CMK (cell line): ENCODE data around the gene INPP4B.

ENCODE experiments used
- DNase-seq: peaks from one replicate; pipeline ENCODE4 v3.0.0-alpha.2; 2010; ENCODE audit warnings: low read depth

Gene INPP4B

GRCh38 chr4:142377342-142378091 is 468.6 kb downstream of the INPP4B start:
- DNase-seq, result no peak

DNA sequence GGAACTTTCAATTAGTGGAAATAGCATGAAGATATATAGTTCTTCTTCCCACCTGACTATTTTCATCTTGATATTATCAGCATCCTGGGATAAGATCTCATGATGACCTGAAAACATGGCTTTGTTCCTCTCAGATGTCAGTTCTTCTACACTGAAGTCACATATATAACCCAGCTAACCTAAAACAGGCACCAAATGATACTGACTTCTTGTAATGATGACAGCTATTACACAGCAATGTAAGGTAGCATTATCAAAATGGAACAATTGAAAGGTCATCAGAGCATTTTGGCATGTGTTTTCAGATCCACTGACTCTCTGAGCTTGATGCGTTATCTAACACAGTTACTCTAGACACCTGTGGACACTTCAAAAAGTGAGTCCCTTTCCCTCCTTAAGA is 469.9 kb downstream of the INPP4B start:
- no peak for DNase-seq

DNA sequence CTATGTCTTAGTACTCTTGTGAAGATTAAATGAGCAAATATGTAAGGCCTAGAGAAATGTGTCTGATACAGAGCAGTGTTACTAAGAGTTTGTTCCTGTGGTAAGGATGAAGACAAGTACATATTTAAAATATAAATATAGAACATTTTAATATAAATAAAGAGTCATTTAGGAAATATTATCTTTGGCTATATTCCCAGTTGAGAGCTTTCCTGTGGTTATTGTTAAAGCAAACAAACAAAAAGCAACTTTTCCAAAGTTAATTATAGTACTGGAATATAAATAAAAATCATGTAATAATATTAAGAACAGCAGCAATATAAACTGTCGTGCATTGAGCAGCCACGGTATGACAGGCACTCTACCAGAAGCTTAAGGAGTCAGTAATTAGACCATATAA is 472.5 kb downstream of the INPP4B start:
- no peak for DNase-seq

DNA sequence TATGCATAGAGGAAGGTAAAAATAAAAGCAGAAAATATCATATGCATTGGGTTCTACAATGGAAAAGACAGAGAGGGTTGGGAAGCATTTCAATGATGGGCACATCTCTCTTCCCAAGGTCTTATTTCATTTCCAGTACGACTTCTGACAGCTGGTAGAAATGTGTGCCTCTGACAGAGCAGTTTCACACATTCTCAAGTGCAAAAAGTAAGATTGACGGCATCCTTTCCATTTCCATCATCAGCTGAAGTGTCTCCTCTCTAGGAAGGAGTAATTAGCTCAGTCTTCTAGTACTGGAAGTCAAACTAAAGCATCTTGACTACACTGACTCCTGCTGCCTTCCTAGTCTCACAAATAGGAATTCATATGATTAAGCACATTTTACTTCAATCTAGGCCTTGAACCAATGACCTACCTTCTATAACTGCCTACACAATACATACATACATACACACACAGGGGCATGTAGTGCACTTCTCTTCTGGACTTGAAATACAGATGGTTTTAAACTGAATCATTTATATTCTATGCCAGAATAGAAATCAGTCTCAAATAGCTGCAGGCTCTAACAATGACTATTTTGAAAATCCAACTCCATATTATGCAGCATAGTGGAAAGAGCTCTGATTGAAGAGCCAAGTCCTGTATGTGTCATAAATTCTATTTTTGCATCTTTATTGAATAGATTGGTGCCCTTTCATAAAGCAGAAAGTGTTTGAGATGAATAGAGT is 473.4 kb downstream of the INPP4B start:
- DNase-seq, result no peak

DNA sequence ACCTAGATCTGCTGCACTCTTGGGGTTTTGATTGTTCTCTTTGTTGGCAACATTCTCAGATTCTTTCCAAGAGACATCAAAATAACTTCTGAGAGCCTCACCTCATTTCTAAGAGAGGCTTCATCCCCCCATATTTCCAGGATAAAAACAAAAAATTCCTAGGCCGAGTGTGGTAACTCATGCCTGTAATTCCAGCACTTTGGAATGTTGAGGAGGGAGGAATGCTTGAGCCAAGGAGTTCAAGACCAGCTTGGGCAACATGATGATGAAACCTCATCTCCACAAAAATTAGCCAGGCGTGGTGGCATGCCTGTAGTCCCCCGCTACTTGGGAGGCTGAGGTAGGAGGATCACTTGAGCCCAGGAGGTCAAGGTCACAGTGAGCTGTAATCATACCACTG is 477.0 kb downstream of the INPP4B start:
- DNase-seq, result no peak

GRCh38 chr4:142367418-142368180 is 478.5 kb downstream of the INPP4B start:
- no peak for DNase-seq

GRCh38 chr4:142366769-142367181 is 479.3 kb downstream of the INPP4B start:
- DNase-seq, result no peak

GRCh38 chr4:142365391-142365790 is 480.7 kb downstream of the INPP4B start:
- no peak for DNase-seq

GRCh38 chr4:142363686-142364085 is 482.4 kb downstream of the INPP4B start:
- no peak for DNase-seq

DNA sequence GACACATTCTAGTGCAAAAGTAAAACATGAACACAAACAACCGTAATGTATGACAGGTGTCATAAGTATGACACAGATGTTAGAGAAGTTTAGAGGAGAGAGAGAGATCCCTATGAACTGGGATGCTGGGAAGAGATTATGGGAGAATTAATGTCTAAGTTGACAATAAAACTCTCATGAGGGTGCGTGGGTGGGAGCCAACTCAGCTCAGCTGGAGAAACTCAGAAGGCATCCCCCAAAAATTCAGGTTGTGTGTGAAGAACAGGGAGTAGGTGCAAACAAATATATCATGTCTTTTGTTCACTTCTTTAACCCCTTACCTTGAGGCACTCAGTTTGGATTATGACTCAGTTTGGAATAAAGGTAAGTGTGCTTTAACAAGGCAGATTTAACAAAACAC is 484.1 kb downstream of the INPP4B start:
- no peak for DNase-seq

- DNase-seq, result no peak
Observed at GRCh38 chr4:142360657-142361056, 485.4 kb downstream of the INPP4B start.

- DNase-seq, result no peak
Observed at GRCh38 chr4:142358656-142359055, 487.4 kb downstream of the INPP4B start.

- DNase-seq, result no peak
Observed at GRCh38 chr4:142356801-142357200, 489.3 kb downstream of the INPP4B start.

GRCh38 chr4:142356118-142356759 is 489.9 kb downstream of the INPP4B start:
- DNase-seq, result no peak

GRCh38 chr4:142355421-142355930 is 490.6 kb downstream of the INPP4B start:
- no peak for DNase-seq

GRCh38 chr4:142354794-142355420 is 491.2 kb downstream of the INPP4B start:
- no peak for DNase-seq

DNA sequence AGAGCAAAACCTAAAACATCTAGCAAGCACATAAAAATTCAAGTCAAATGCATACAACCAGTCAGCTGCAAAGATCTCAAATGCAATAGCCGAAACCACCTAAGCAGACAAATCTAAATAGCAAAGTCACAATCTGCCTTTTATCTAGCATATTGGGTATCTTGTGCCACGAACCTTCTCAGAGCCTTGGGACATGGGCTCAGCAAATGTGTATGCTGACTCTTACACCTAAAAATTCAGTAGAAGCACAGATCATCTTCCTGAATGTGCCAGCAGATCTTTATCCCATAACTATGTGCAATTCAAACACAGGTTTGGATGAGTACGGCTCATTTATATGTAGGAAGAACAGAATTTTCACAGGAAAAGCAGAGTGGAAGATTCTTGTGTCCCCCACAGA is 492.1 kb downstream of the INPP4B start:
- no peak for DNase-seq

- no peak for DNase-seq
Observed at GRCh38 chr4:142353149-142353738, 492.9 kb downstream of the INPP4B start.

- DNase-seq, result no peak
Observed at GRCh38 chr4:142352712-142353111, 493.4 kb downstream of the INPP4B start.

GRCh38 chr4:142351958-142352357 is 494.1 kb downstream of the INPP4B start:
- DNase-seq, result no peak

DNA sequence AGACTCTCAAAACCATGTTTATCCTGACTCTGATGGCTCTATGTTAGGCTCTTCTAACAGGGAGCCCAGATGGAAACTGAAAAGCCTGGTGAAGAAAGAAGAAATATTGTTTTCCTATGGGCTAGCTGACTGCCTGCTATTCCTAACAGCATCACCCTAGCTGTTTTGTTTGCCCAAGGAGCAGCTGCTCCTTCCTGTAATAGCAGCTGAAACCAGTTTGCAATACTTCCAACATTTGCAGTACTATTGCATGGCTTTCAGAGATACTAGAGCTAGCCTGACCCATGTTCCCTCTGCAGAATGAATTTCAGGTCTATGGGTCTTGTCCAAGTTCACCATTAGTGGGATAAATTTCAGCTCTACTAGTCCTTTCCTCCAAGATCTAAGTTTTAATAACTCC is 495.2 kb downstream of the INPP4B start:
- DNase-seq, result no peak
